Renal cortical epithelial cell (primary cell): ENCODE results near the gene CTXND1. TPM values are rescaled to one million over a fixed set of nuclear protein-coding genes. Genes with fewer than 3 reads are reported as not detected.

ENCODE experiments used
- DNase-seq: peaks from one replicate; pipeline ENCODE4 v3.0.0-alpha.2; 2011; ENCODE audit warnings: low read depth
- total RNA-seq: library from RNA; depleted of rRNA; stranded (reverse); fragments of >200 nt; gene quantifications from 2 replicates; pipeline ENCODE4 v1.2.3, GENCODE V29; 2014

The CTXND1 gene
- total RNA-seq, 1 donor from 2014 or later = not detected

- peak; percentile 97 for DNase-seq
Observed at GRCh38 chr15:80160570-80161156, 91.3 kb downstream of the CTXND1 start.

GRCh38 chr15:80159811-80160569, 92.0 kb downstream of the CTXND1 start:
- peak; percentile 81 for DNase-seq

DNA sequence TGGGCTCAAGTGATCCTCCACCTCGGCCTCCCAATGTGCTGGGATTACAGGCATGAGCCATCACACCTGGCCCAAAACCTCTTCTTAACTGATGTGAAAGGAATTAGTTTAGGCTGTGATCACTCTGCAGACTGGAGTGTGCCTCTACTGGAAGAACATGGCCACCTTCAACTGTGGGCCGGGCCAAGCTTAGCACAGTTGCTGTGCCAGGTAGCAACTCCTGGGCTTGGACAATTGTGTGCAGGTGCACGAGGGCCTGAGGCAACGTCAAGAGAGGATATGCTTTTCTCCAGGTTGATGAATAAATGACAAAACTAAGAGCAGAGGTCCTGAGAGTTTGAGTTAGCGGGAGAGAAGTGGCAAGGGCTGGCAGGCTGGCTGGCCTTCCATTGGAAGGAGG, 92.7 kb downstream of the CTXND1 start:
- DNase-seq = no peak

DNA sequence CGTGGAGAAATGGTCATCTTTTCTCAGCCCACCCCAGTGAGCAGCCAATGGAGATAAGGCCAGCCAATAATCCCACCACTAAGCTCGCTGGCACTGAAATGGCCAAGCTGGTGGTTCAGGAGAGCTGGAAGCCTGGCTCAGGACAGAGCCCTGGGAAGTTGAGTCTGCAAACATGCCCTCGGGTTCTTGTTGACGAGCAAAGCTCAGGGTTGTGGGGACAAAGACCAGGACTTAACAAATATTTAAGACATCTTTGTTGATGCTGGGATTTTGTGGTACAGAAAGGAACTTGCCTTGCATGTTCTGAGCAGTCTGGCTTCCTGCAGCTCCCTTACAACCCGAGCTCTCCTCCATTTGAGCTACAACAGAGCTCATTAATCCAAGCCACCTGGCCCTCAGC, 94.8 kb downstream of the CTXND1 start:
- DNase-seq = no peak

DNA sequence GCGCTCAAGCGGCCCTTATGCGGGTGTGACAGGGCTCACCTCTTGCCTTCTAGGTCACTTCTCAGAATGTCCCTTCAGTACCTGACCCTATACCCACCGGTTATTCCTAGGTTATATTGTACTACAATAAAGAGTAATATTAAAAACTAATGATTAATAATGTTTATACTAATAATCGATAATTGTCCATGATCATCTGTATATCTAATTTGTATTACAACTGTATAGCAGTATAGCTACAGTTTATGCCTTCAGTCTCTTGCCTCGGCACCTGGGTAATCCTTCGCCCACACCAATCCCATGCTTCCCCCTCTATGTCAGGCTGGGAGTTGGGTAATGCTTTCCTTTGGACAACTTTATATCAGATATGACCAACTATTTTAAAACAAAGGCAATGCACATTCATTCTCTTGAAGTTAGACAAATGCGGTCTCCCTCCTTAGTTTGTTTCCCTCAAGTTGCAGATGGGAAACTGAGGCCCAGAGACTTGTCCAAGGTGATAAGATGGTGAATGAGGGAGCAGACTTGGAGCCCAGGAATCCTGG, 95.8 kb downstream of the CTXND1 start:
- DNase-seq = no peak

GRCh38 chr15:80155378-80156175, 96.4 kb downstream of the CTXND1 start:
- peak; percentile 88 for DNase-seq

DNA sequence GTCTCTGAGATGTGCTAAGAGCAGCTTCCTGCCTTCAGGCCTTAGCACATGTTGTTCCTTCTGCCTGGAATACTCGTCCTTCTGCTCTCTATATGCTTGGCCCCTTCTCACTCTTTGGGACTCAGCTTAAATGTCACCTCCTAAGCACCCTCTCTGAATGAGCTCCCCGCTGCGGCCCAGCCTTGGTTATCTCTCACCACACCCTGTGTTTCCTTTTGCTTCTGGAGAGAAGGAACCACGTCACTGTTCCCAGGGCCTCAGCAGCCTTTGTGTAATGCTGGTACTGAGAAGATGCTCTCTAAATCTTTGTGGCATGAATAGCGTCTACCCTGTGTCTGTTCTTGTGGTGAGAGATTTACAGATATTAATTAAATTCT, 97.0 kb downstream of the CTXND1 start:
- no peak for DNase-seq

- peak; percentile 55 for DNase-seq
Observed at GRCh38 chr15:80154336-80154735, 97.7 kb downstream of the CTXND1 start.

DNA sequence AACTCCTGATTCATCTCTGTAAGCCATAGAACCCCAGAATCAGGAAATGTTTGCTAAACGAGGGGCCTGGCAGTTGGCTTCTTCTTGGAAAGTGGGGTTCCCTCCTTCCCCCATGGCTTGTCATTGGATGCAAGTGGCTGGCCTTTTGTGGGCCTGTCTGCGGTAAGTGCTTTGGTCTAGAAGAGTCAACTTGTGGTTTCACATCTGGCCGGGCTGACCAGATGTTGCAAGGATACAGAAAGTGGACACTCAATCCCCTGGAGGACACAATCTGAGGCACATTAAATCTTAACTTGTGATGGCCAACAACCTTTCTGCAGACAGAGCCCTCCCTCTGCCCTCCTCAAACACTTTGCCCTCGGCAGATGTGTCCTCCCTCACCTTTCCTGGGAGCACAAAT, 98.1 kb downstream of the CTXND1 start:
- no peak for DNase-seq

DNA sequence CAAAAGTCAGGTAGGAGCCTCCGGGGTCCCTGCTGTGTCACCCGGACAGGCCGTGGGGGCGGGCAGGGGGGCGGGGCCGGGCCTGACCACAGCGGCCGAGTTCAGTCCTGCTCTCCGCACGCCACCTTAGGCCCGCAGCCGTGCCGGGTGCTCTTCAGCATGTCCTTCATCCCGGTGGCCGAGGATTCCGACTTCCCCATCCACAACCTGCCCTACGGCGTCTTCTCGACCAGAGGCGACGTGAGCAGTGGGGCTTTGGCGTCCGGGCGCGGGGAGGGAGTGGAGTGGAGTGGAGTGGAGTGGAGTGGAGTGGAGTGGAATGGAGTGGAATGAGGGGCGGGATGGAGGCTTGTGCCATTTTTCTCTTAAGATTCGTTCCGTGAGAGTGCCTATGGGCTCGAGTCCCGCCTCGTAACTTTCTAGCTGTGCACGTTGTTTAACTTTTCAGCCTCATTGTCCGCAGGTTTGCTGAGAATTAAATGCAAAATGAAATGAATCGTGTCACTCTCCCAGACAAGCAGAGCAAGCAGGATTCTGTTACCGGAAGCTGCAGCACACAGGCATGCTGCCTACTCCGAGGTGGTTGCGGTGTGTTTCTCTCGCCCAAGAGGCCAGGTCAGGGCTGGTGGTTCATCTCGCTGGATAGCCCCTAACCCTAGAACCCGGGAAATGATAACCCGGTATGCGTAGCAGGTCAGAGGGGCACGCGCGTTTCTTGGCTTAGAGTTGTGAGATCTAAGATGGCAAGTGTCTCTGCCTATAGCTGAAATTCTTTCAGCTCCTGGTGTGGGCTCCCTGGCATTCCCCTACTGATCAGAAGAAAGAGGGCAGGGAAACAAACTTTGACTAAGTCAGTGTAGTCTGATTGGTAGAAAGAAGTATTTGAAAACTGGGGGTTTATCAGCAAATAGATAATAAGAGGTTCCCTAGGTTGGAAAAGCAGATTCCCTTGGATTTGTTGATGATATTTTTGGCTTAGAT, 98.8 kb downstream of the CTXND1 start, which contains the start of gene FAH:
FAH (plus strand) TSS at position 104 of the 981 bp plus-strand sequence; CDS start at position 160, 56 bp downstream.
- DNase-seq = peak; percentile 62

DNA sequence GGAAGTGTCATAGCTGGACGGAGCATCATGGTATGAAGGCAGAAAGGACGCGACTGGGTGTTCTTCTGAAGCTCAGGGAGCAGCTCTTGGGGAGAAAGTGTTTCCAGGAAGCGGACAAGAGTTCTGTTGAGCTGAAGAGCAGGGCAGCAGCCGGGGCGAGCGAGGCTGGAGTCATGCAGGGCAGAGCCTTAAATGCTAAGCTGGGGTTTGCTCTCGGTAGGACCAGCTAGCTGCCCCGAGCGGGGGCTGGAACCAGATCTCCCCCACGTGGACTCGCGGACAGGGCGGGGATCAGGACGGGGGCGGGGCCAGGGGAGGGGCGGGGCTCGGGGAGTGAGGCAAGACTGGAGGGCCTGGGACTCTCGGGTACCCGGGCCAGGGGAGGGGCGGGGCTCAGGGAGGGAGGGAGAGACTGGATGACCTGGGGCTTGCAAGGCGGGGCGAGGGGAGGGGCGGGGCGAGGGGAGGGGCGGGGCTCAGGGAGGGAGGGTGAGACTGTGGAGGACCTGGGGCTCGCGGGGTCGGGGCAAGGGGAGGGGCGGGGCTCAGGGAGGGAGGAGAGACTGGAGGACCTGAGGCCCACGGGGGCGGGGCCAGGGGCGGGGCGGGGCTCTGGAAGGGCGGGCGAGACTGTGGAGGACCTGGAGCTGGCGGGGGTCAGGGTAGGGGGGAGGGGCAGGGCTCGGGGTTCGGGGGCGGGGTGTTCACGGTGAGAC, 99.7 kb downstream of the CTXND1 start:
- peak; percentile 79 for DNase-seq

- DNase-seq = no peak
Observed at GRCh38 chr15:80151576-80151975, 100.4 kb downstream of the CTXND1 start.

GRCh38 chr15:80151148-80151547, 100.9 kb downstream of the CTXND1 start:
- no peak for DNase-seq

Other genes with a start within 250 kb of the CTXND1 start
- gene ZFAND6, start 192.5 kb downstream of the CTXND1 start, total RNA-seq = 203 and 290 TPM in 2 replicates
- 21.4 and 44.9 TPM in 2 replicates for gene FAH, start 99.2 kb downstream of the CTXND1 start, total RNA-seq
- 2.8 and 20.8 TPM in 2 replicates for gene ARNT2, start 152.2 kb upstream of the CTXND1 start, total RNA-seq